ENCODE measurements around the gene TNRC6A. TPM values are rescaled to one million over a fixed set of nuclear protein-coding genes. Genes with fewer than 3 reads are reported as not detected.
"Not testable (repeated sequence)": the region's sequence is repeated elsewhere in the genome, so short reads cannot be mapped to it uniquely, and the experiment has no call there.

TNRC6A gene
- total and polyA plus RNA-seq, 12 donors = 32.0 to 83.3 (median 54.0) TPM

DNA sequence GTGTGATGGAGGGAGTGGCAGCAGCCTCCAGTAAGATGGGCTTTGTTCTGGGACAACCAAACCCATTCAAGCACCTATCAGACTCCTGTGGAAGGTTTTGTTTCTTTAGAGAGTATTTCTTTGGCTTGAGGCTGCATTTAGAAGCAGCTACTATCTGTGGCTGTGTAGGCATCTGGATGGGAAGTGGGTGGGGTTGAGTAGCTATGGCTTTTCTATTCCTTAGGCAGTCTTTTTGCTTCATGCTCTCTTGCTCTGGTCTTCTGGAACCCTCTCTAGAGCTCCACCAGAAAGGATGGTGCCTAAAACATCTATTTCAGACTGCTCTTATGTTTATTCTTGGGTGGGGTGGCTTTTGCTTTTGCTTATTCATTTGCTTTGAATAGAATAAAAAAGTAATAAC, 19.9 kb downstream of the TNRC6A start:
- H3K27ac ChIP-seq = peak overlapping the region in 1 of 5 donors; percentile 52
- H3K9me3 ChIP-seq (replicated peaks in 1 of 3) = no peaks in the 10 kb centered on the region
- TF ChIP-seq, protein P1, sequence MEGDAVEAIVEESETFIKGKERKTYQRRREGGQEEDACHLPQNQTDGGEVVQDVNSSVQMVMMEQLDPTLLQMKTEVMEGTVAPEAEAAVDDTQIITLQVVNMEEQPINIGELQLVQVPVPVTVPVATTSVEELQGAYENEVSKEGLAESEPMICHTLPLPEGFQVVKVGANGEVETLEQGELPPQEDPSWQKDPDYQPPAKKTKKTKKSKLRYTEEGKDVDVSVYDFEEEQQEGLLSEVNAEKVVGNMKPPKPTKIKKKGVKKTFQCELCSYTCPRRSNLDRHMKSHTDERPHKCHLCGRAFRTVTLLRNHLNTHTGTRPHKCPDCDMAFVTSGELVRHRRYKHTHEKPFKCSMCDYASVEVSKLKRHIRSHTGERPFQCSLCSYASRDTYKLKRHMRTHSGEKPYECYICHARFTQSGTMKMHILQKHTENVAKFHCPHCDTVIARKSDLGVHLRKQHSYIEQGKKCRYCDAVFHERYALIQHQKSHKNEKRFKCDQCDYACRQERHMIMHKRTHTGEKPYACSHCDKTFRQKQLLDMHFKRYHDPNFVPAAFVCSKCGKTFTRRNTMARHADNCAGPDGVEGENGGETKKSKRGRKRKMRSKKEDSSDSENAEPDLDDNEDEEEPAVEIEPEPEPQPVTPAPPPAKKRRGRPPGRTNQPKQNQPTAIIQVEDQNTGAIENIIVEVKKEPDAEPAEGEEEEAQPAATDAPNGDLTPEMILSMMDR (IDR thresholded peaks at IDR 0.05) = no peak
- TF ChIP-seq POLR2A (IDR thresholded peaks at IDR 0.05) = no peak
- no peak for DNase-seq
- intact Hi-C loops (cut with DNase I) = no loop called here
- no peak overlapping the region for H3K4me3 ChIP-seq
- no peaks in the 10 kb centered on the region for H3K36me3 ChIP-seq (replicated peaks in 1 of 2)
- no peaks in the 10 kb centered on the region for H3K27me3 ChIP-seq
- H3K4me1 ChIP-seq (replicated peaks in 1 of 2) = peaks cover 48 to 99% of the 10 kb centered on the region in 2 donors

DNA sequence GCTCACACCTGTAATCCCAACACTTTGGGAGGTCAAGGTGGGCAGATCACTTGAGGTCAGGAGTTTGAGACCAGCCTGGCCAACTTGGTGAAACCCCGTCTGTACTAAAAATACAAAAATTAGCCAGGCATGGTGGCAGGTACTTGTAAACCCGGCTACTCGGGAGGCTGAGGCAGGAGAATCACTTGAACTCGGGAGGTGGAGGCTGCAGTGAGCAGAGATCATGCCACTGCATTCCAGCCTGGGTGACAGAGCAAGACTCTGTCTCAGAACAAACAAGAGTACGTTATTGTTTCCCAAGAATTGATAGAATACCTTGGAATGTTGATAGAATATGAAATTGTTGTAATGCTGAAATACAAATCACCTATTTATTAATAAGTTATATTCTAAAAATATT, 20.4 kb downstream of the TNRC6A start:
- DNase-seq; intact Hi-C loops (cut with DNase I); H3K9me3 ChIP-seq (replicated peaks in 1 of 3); H3K36me3 ChIP-seq (replicated peaks in 1 of 2); H3K4me3 ChIP-seq; H3K27ac ChIP-seq; H3K27me3 ChIP-seq: not testable (repeated sequence)
- H3K4me1 ChIP-seq (replicated peaks in 1 of 2) = peaks cover 48 to 99% of the 10 kb centered on the region in 2 donors
- 92 to 97% (median 94%) methylated on average over 5 of the region's 5 CpGs for WGBS, 4 donors

DNA sequence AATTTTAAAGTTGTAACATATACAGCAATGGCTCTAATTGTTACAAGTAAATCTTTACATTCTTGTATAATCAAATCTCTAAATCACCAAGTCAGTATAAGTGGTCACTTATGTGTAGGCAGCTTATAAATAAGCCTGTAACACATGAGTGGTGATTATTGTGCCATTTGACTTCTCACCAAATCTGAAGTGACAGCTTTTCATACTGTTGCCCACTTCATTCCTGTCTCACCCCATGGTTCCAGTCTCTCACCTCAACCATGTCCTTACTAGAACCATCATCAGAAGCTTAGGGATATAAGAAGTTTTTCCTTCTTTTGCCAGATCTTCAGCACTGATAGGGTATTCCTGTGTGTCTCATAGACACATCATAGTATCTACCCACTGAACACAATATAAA, 23.5 kb downstream of the TNRC6A start:
- intact Hi-C loops (cut with DNase I) = no loop called here
- no peaks in the 10 kb centered on the region for H3K27me3 ChIP-seq
- no peak overlapping the region for H3K4me3 ChIP-seq
- H3K36me3 ChIP-seq (replicated peaks in 1 of 2) = no peaks in the 10 kb centered on the region
- DNase-seq = no peak
- no peak for TF ChIP-seq POLR2A (IDR thresholded peaks at IDR 0.05)
- TF ChIP-seq, protein P1 (IDR thresholded peaks at IDR 0.05) = no peak
- peaks cover 35 to 81% of the 10 kb centered on the region in 2 donors for H3K4me1 ChIP-seq (replicated peaks in 1 of 2)
- no peaks in the 10 kb centered on the region for H3K9me3 ChIP-seq (replicated peaks in 1 of 3)
- peak overlapping the region in 1 of 5 donors; percentile 4 for H3K27ac ChIP-seq

DNA sequence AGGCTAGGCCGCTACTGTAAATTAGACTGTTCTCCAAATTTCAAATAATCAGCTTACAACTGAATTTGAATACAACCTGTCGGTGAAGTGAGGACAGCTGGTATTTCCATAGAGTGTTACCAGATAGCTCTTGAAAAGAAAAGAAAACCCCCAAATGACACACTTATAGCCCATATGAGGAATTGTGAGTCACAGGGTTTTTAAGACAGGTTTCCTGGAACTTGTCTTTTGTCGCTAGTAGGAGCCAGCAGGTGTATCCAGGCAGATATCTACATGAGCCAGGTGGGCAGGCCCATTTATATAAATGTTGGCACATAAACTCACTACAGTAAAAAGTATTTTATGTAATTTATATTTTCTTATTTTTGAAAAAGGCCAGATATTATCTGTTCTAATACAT, 24.0 kb downstream of the TNRC6A start:
- DNase-seq = no peak
- Histone ChIP-seq H3K4me3 (no peak overlapping the region), H3K27ac (peak overlapping the region in 2 of 5 donors; percentile 4 to 16), H3K4me1 (replicated peaks in 1 of 2) (peaks cover 33 to 81% of the 10 kb centered on the region in 2 donors), H3K27me3 (no peaks in the 10 kb centered on the region), H3K9me3 (replicated peaks in 1 of 3) (no peaks in the 10 kb centered on the region), H3K36me3 (replicated peaks in 1 of 2) (peaks cover 0 to 3% of the 10 kb centered on the region in 2 donors)
- intact Hi-C loops (cut with DNase I) = no loop called here
- TF ChIP-seq, protein P1 (IDR thresholded peaks at IDR 0.05) = no peak
- 82 to 94% (median 90%) methylated on average over 3 of the region's 3 CpGs for WGBS, 4 donors

DNA sequence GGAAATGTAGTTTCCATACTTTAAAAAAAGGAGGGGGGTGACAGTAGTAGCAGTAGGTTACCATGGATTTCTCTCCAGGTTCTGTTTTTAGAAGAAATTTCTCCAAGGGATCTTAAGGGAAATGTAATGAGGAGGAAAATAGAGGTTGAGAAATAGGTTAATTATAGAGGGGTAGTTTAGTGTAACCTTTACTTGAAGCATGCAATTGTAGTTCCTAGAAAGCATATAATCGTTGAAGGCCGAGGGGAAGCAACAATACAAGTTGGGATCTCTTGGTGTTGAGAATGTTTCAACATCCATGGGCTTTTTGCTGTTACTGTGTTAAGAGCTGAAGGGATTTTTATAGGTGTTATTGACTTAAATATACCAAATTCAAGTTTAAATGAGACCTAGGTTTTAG, 25.1 kb downstream of the TNRC6A start:
- no peak overlapping the region for H3K27ac ChIP-seq
- TF ChIP-seq POLR2A (IDR thresholded peaks at IDR 0.05) = no peak
- TF ChIP-seq, protein P1 (IDR thresholded peaks at IDR 0.05) = no peak
- H3K36me3 ChIP-seq (replicated peaks in 1 of 2) = peaks cover 0 to 8% of the 10 kb centered on the region in 2 donors
- no peak for DNase-seq
- no peaks in the 10 kb centered on the region for H3K27me3 ChIP-seq
- no peaks in the 10 kb centered on the region for H3K9me3 ChIP-seq (replicated peaks in 1 of 3)
- intact Hi-C loops (cut with DNase I) = no loop called here
- 88 to 90% (median 88%) methylated on average over 2 of the region's 2 CpGs for WGBS, 4 donors
- no peak overlapping the region for H3K4me3 ChIP-seq
- H3K4me1 ChIP-seq (replicated peaks in 1 of 2) = peaks cover 21 to 78% of the 10 kb centered on the region in 2 donors

Data from adrenal gland (tissue), 12 donors.